Nephron progenitor cell (in vitro differentiated cells): ENCODE data around the gene ALDH4A1.
"Not testable (repeated sequence)": the region's sequence is repeated elsewhere in the genome, so short reads cannot be mapped to it uniquely, and the experiment has no call there.

ENCODE experiments used
- DNase-seq: peaks from one replicate; pipeline ENCODE4 v3.0.0; 2021
- H3K27ac Mint-ChIP-seq: 2 replicates; pipeline ENCODE4 v1.8.0; 2021; ENCODE audit warnings: mild to moderate bottlenecking, moderate library complexity, mixed read lengths
- H3K27me3 Mint-ChIP-seq: 2 replicates; pipeline ENCODE4 v1.8.0; 2021; ENCODE audit warnings: mild to moderate bottlenecking, low read depth, mixed read lengths; ENCODE audit not compliant: poor library complexity
- H3K36me3 Mint-ChIP-seq: 2 replicates; pipeline ENCODE4 v1.8.0; 2021; ENCODE audit warnings: low read depth, mixed read lengths
- H3K4me1 Mint-ChIP-seq: 2 replicates; pipeline ENCODE4 v1.8.0; 2021; ENCODE audit warnings: mixed read lengths
- H3K4me3 Mint-ChIP-seq: 2 replicates; pipeline ENCODE4 v1.8.0; 2021; ENCODE audit warnings: mild to moderate bottlenecking, moderate library complexity, mixed read lengths
- H3K9me3 Mint-ChIP-seq: 2 replicates; pipeline ENCODE4 v1.8.0; 2021; ENCODE audit warnings: mild to moderate bottlenecking, moderate library complexity, mixed read lengths
- TF ChIP-seq, protein P1 (sequence below): fragments of 200-600 bp; sonication (generic); IDR thresholded peaks from 2 replicates; pipeline ENCODE4 v1.5.0; 2021; ENCODE audit warnings: antibody characterized with exemption

Gene ALDH4A1

DNA sequence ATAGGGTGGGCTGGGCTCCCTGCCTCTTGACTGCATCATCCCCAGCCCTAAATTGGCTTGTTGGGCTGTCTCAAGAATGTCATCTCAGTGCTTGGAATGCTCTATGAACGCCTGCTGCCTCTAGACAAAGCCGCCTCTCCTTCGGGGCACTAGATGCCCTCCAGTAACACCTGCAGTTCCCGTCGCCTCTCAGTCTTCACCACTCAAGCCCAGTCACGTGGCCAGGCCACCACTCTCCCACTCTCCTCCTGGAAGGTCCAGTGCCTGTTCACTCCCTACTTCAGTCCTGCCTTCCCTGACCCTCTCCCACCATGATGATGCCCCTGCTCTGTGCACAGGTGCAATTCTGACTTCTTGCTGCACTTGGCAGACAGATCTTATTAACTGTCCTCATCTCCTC lies 49.9 kb downstream of the ALDH4A1 start:
- TF ChIP-seq, protein P1, sequence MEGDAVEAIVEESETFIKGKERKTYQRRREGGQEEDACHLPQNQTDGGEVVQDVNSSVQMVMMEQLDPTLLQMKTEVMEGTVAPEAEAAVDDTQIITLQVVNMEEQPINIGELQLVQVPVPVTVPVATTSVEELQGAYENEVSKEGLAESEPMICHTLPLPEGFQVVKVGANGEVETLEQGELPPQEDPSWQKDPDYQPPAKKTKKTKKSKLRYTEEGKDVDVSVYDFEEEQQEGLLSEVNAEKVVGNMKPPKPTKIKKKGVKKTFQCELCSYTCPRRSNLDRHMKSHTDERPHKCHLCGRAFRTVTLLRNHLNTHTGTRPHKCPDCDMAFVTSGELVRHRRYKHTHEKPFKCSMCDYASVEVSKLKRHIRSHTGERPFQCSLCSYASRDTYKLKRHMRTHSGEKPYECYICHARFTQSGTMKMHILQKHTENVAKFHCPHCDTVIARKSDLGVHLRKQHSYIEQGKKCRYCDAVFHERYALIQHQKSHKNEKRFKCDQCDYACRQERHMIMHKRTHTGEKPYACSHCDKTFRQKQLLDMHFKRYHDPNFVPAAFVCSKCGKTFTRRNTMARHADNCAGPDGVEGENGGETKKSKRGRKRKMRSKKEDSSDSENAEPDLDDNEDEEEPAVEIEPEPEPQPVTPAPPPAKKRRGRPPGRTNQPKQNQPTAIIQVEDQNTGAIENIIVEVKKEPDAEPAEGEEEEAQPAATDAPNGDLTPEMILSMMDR, result no peak
- no peak overlapping the region for H3K4me3 Mint-ChIP-seq
- peaks cover 27% of the 10 kb centered on the region for H3K27me3 Mint-ChIP-seq
- no peaks in the 10 kb centered on the region for H3K4me1 Mint-ChIP-seq
- peaks cover 2% of the 10 kb centered on the region for H3K9me3 Mint-ChIP-seq
- no peak for DNase-seq
- no peak overlapping the region for H3K27ac Mint-ChIP-seq
- no peaks in the 10 kb centered on the region for H3K36me3 Mint-ChIP-seq

DNA sequence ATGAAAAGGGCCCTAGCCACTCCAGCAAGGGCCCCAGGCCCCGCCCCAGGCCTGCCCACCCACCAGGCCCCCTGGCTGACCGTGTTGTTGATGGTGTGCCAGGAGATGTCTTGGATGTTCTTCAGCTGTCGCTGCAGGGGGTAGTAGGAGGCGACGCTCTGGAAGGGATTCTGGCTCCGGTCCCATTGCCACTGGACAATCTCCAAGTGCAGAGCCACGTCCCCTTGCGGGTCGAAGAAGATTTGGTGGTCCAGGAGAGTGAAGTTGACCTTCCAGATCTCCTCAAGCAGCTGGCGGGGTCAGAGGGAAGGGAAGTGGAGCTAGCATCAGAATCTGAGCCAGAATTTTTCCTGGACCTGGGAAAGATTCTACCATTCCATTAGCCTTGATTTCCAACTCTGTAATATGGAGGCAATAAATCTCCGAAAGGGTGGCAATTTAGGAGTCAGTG lies 53.1 kb downstream of the ALDH4A1 start:
- no peaks in the 10 kb centered on the region for H3K4me1 Mint-ChIP-seq
- H3K27ac Mint-ChIP-seq, result no peak overlapping the region
- peaks cover 13% of the 10 kb centered on the region for H3K9me3 Mint-ChIP-seq
- H3K27me3 Mint-ChIP-seq, result peaks cover 36% of the 10 kb centered on the region
- no peak for DNase-seq
- H3K4me3 Mint-ChIP-seq, result no peak overlapping the region
- TF ChIP-seq, protein P1, result no peak
- no peaks in the 10 kb centered on the region for H3K36me3 Mint-ChIP-seq

DNA sequence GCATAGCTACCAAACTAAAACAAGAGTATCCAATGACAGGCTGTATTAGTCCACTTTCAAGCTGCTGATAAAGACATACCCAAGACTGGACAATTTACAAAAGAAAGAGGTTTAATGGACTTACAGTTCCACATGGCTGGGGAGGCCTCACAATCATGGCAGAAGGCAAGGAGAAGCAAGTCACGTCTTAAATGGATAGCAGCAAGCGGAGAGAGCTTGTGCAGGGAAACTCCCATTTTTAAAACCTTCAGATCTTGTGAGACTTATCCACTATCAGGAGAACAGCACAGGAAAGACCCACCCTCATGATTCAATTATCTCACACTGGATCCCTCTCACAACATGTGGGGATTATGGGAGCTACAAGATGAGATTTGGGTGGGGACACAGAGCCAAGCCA lies 54.6 kb downstream of the ALDH4A1 start:
- H3K36me3 Mint-ChIP-seq, H3K27ac Mint-ChIP-seq, DNase-seq, H3K4me1 Mint-ChIP-seq, H3K4me3 Mint-ChIP-seq: not testable (repeated sequence)
- Mint-ChIP-seq H3K9me3 (peaks cover 17% of the 10 kb centered on the region), H3K27me3 (peaks cover 47% of the 10 kb centered on the region)

DNA sequence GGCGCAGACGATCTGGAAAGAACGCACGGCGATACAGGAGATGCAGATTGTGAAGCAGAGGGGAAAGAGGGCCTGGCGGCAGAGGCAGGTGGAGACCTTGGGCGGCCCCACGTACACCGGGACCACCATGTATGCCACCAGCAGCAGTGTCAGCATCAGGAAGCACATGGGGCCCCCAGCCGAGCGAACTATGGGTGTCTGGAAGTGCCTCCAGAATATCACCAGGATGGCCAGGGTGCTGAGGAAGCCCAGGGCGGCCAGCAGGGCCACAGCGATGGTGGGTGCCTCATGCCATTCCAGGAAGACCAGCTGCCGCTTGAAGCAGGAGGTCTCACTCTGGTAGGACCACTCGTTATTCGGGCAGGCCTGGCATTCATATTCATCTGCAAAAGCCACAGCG lies 62.2 kb downstream of the ALDH4A1 start:
- H3K27me3 Mint-ChIP-seq, result peaks cover 45% of the 10 kb centered on the region

DNA sequence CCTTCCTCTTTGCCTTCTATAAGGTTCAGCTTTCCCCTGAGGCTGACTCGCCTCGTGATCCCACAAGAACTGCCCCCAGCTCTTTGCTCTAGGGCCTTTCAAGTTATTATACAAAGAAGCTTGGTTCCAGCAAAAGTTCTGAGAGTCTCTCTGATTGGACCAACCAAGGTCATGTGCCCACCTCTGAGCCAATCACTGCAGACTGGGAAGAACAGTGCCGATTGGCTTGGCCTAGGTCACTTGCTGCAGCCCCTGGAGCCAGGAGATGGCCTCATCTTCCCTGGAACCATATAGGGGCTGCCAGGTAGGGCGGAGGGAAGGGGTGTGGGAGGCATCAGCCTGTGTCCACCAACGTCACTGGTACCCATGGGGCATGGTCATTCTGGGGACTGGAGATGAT lies 65.7 kb downstream of the ALDH4A1 start:
- Mint-ChIP-seq H3K9me3 (no peaks in the 10 kb centered on the region), H3K4me3 (no peak overlapping the region), H3K4me1 (peaks cover 5% of the 10 kb centered on the region), H3K27me3 (peaks cover 22% of the 10 kb centered on the region), H3K36me3 (no peaks in the 10 kb centered on the region), H3K27ac (no peak overlapping the region)
- DNase-seq, result no peak
- TF ChIP-seq, protein P1, result no peak

More for the DNA sequence above, 62.2 kb downstream of the ALDH4A1 start:
- TF ChIP-seq, protein P1, result no peak
- Mint-ChIP-seq H3K36me3 (no peaks in the 10 kb centered on the region), H3K27ac (no peak overlapping the region), H3K4me1 (peaks cover 5% of the 10 kb centered on the region), H3K9me3 (peaks cover 12% of the 10 kb centered on the region), H3K4me3 (no peak overlapping the region)
- DNase-seq, result no peak

DNA sequence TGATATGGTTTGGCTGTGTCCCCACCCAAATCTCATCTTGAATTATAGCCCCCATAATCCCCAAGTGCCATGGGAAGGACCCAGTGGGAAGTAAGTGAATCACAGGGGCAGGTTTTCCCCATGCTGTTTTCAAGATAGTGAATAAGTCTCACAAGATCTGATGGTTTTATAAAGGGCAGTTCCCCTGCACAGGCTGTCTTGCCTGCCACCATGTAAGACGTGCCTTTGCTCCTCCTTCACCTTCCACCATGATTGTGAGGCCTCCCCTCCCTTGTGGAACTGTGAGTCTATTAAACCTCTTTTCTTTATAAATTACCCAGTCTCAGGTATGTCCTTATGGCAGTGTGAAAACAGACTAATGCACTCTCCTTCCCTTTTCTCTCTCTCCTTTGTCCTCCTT lies 70.0 kb downstream of the ALDH4A1 start:
- H3K27me3 Mint-ChIP-seq, result peaks cover 26% of the 10 kb centered on the region
- H3K27ac Mint-ChIP-seq, result not testable (repeated sequence)

DNA sequence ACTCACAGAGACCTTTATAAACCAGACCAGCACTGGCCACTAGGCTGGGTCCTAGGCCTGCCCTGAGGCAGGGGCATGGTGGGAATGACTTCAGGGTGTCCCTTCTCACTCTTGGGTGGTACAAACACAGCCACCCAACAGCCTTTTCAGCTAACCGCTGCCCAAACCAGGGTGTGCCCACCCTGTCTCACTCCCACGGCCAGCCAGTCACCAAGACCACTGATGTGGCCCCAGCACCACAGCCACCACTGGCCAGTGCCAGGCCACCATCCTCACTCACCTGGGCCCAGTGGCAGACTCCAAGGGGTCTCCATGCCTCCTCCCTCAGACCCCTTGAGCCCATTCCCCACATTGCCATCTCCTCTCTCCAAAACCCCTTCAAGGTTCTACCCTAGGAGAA lies 70.7 kb downstream of the ALDH4A1 start:
- peaks cover 29% of the 10 kb centered on the region for H3K27me3 Mint-ChIP-seq
- DNase-seq, result no peak
- no peaks in the 10 kb centered on the region for H3K36me3 Mint-ChIP-seq
- TF ChIP-seq, protein P1, result no peak
- no peak overlapping the region for H3K4me3 Mint-ChIP-seq
- peaks cover 28% of the 10 kb centered on the region for H3K9me3 Mint-ChIP-seq
- no peaks in the 10 kb centered on the region for H3K4me1 Mint-ChIP-seq
- no peak overlapping the region for H3K27ac Mint-ChIP-seq

More for the DNA sequence above, 70.0 kb downstream of the ALDH4A1 start:
- DNase-seq, H3K4me1 Mint-ChIP-seq, H3K36me3 Mint-ChIP-seq, H3K4me3 Mint-ChIP-seq: not testable (repeated sequence)
- peaks cover 21% of the 10 kb centered on the region for H3K9me3 Mint-ChIP-seq
